ENCODE data around the gene PXDC1.

DNA sequence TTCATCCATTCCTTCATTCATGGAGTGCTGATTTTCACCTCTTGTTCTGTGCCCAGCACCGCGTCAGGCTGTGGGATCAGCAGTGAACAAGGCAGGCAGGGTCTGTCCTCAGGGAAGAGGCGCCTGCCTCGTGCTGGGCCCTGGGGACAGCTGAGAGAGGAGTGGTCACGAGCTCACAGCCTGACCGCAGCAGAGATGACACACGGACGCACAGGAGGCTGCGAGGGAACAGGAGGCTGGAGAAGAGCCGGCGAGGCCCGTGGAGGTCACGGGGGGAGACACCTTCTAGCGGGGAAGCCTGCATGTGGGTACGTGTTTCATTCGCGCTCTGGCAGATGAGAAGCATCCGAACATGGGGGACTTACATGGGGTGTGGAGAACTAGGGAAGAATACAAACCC, 27.5 kb downstream of the PXDC1 start:
- TF ChIP-seq, protein P1, sequence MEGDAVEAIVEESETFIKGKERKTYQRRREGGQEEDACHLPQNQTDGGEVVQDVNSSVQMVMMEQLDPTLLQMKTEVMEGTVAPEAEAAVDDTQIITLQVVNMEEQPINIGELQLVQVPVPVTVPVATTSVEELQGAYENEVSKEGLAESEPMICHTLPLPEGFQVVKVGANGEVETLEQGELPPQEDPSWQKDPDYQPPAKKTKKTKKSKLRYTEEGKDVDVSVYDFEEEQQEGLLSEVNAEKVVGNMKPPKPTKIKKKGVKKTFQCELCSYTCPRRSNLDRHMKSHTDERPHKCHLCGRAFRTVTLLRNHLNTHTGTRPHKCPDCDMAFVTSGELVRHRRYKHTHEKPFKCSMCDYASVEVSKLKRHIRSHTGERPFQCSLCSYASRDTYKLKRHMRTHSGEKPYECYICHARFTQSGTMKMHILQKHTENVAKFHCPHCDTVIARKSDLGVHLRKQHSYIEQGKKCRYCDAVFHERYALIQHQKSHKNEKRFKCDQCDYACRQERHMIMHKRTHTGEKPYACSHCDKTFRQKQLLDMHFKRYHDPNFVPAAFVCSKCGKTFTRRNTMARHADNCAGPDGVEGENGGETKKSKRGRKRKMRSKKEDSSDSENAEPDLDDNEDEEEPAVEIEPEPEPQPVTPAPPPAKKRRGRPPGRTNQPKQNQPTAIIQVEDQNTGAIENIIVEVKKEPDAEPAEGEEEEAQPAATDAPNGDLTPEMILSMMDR (IDR thresholded peaks at IDR 0.05) = no peak
- TF ChIP-seq ZFX (IDR thresholded peaks at IDR 0.05; ENCODE audit: borderline replicate concordance) = no peak
